Gastrocnemius medialis (tissue), 4 donors: ENCODE data around the gene DNAH3. TPM values are rescaled to one million over a fixed set of nuclear protein-coding genes. Genes with fewer than 3 reads are reported as not detected.

ENCODE experiments used
- ATAC-seq, 2 donors: fragments of 150-250 bp; one replicate each; pipeline ENCODE4 v1.9.1; 2016
- DNase-seq, 2 donors: peaks; one replicate each; pipeline ENCODE4 v3.0.0-alpha.2; 2019
- H3K27ac ChIP-seq, 4 donors: fragments of 200-600 bp; sonication (generic); 1 replicate in 1 of 4; 2 replicates in 3 of 4; pipeline ENCODE4 v1.5.1; 2016 to 2018; ENCODE audit warnings: mild to moderate bottlenecking in 2 of 4, moderate library complexity in 1 of 4
- H3K27me3 ChIP-seq, 3 donors: fragments of 200-600 bp; sonication (generic) in 2 of 3; 1 replicate in 1 of 3; 2 replicates in 2 of 3; pipeline versions ENCODE4 v1.5.1 to v1.6.0; 2016 to 2019; ENCODE audit warnings: mild to moderate bottlenecking in 1 of 3, moderate library complexity in 1 of 3
- H3K36me3 ChIP-seq, 2 donors: fragments of 200-600 bp; sonication (generic) in 1 of 2; one replicate each; pipeline ENCODE4 v1.5.1; 2017 to 2018
- H3K4me1 ChIP-seq, 2 donors: fragments of 200-600 bp; sonication (generic) in 1 of 2; one replicate each; pipeline ENCODE4 v1.5.1; 2016 to 2017; ENCODE audit warnings: mild to moderate bottlenecking in 2 of 2
- H3K4me3 ChIP-seq, 4 donors: fragments of 200-600 bp; sonication (generic) in 3 of 4; 1 replicate in 1 of 4; 2 replicates in 3 of 4; pipeline ENCODE4 v1.5.1; 2016 to 2019; ENCODE audit warnings: mild to moderate bottlenecking in 2 of 4
- H3K9me3 ChIP-seq, 3 donors: fragments of 200-600 bp; sonication (generic) in 2 of 3; 1 replicate in 1 of 3; 2 replicates in 2 of 3; pipeline ENCODE4 v1.5.1; 2016 to 2019
- POLR2A ChIP-seq, 2 donors: fragments of 450-650 bp; IDR thresholded peaks; one replicate each; pipeline ENCODE4 v1.6.1; 2017; ENCODE audit warnings: antibody characterized with exemption in 2 of 2, mild to moderate bottlenecking in 2 of 2, moderate library complexity in 2 of 2
- in situ Hi-C, 4 donors: fragments of 200-750 bp; cut with MboI; loops; one replicate each; pipeline versions ENCODE4 v1.15.0 to v1.8.0; 2017; ENCODE audit warnings: low sequenced_read_pairs in 4 of 4
- intact Hi-C: fragments of 100-400 bp; cut with DNase I; formaldehyde crosslinking; loops from one replicate; pipeline ENCODE4 v1.15.1; 2023; ENCODE audit warnings: low total_unique reads
- total RNA-seq, 4 donors: library from RNA; depleted of rRNA; stranded (reverse); fragments of >200 nt; gene quantifications; one replicate each; pipeline versions ENCODE4 v1.1.0 to v1.2.3, GENCODE V29; 2016
- TF ChIP-seq, protein P1 (sequence below), 5 experiments: fragments of 450-650 bp in 3 of 5; fragments of 200-600 bp in 2 of 5; sonication (generic) in 2 of 5; IDR thresholded peaks in 4 of 5; conservative IDR thresholded peaks in 1 of 5; 1 replicate in 4 of 5; 2 replicates in 1 of 5; pipeline ENCODE4 v1.5.1; 2016 to 2019; ENCODE audit warnings: antibody characterized with exemption in 5 of 5, mild to moderate bottlenecking in 3 of 5, moderate library complexity in 3 of 5

DNAH3 gene
- total RNA-seq, 4 donors from 2014 or later: 0.02 to 0.47 (median 0.21) TPM

DNA sequence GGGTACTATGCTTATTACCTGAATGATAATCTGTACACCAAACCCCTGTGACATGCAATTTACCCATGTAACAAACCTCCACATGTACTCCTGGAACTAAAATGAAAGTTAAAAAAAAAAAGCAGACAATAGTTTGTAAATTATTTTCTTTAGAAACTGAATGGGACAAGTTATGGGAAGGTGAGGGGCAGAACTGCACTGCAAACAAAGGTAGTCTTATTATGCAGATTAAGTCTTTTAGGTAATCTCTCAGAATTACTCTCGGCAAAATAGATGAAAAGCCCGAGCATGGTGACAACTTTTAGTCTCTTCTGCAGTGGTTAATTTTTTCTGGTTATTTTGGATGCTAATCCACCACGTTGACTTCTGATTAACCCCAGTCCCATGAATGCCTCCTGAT is 33.3 kb upstream of the DNAH3 start:
- ATAC-seq (no peak), DNase-seq (no peak)
- Histone ChIP-seq H3K9me3 (no peaks in the 10 kb centered on the region), H3K27ac (no peak overlapping the region), H3K27me3 (no peaks in the 10 kb centered on the region), H3K4me3 (no peak overlapping the region), H3K4me1 (no peaks in the 10 kb centered on the region), H3K36me3 (peaks cover 0 to 32% of the 10 kb centered on the region in 2 donors)
- intact Hi-C loops: no loop called here
- TF ChIP-seq POLR2A (IDR thresholded peaks at IDR 0.05): no peak
- TF ChIP-seq, protein P1, sequence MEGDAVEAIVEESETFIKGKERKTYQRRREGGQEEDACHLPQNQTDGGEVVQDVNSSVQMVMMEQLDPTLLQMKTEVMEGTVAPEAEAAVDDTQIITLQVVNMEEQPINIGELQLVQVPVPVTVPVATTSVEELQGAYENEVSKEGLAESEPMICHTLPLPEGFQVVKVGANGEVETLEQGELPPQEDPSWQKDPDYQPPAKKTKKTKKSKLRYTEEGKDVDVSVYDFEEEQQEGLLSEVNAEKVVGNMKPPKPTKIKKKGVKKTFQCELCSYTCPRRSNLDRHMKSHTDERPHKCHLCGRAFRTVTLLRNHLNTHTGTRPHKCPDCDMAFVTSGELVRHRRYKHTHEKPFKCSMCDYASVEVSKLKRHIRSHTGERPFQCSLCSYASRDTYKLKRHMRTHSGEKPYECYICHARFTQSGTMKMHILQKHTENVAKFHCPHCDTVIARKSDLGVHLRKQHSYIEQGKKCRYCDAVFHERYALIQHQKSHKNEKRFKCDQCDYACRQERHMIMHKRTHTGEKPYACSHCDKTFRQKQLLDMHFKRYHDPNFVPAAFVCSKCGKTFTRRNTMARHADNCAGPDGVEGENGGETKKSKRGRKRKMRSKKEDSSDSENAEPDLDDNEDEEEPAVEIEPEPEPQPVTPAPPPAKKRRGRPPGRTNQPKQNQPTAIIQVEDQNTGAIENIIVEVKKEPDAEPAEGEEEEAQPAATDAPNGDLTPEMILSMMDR (IDR thresholded peaks at IDR 0.05 in 4 of 5, conservative IDR thresholded peaks at IDR 0.05 in 1 of 5): no peak
- in situ Hi-C loops: loop anchor here in 2 of 4 donors (25.0 kb wide), 2 partner anchors 103 to 1153 kb away; partner anchors contain the start of gene CRYM (in 1 of the 2)

DNA sequence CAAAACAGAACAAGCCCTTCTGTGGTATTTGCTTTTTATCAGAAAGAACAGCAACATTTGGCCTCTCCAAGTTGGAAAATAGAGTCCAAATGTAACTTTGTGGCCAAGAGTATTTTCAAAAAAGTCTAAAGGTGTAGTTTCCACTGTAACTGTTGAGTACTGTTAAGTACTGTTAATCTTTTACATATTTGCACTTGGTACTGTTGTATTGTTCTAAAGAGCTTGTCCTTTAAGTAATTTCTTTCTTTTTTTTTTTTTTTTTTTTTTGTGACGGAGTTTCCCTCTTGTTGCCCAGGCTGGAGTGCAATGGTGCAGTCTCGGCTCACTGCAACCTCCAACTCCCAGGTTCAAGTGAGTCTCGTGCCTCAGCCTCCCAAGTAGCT is 29.3 kb upstream of the DNAH3 start:
- no peaks in the 10 kb centered on the region for H3K27me3 ChIP-seq
- TF ChIP-seq, protein P1 (IDR thresholded peaks at IDR 0.05 in 4 of 5, conservative IDR thresholded peaks at IDR 0.05 in 1 of 5): no peak
- no peak for TF ChIP-seq POLR2A (IDR thresholded peaks at IDR 0.05)
- H3K36me3 ChIP-seq: peaks cover 0 to 60% of the 10 kb centered on the region in 2 donors
- H3K4me3 ChIP-seq: no peak overlapping the region
- no peak for DNase-seq
- no peaks in the 10 kb centered on the region for H3K9me3 ChIP-seq
- intact Hi-C loops: no loop called here
- ATAC-seq: no peak
- H3K27ac ChIP-seq: no peak overlapping the region
- H3K4me1 ChIP-seq: no peaks in the 10 kb centered on the region
- in situ Hi-C loops: loop anchor here in 2 of 4 donors (10.0 to 25.0 kb wide), 3 partner anchors 107 to 1495 kb away; partner anchors contain the start of gene CRYM (in 1 of the 2)

DNA sequence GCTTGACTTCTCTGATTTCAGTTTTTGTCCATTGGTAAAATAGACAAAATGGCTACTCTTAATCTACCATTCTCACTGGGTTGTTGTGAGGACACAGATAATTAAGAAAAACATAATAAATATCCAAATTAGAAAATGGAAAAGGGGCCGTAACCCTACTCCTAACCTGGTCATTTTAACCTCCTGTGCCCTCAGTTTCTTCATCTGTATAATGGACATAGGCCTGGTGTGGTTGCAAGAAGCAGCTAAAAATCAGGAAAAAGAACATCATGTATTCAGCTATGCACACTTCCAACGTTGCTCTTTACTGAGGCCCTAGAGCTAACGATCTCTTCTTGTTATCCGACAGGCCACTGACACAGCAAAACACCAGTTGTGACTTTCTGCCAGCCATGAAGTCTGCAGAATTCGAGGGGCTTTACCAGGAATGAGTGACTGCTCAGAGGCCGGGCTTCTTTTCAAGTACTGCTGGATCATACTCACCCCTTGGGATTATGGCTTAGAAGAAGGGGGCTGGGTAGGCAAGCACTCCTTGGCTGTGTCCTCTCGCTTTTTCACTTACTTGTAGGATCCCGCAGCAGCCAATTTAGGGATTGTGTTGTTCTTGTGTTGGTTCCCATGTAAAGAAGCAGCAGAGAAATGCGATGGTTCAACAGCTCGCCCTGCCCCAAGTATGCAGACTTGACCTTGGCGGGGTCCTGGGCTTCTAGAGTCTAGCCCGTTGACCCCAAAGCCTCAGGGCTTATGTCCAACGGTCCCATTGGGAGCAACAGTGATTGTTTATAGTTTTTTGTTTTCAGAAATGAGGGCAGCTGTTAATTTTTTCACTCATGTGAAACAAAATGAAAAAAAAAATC is 28.7 kb upstream of the DNAH3 start:
- no peak for DNase-seq
- TF ChIP-seq, protein P1 (IDR thresholded peaks at IDR 0.05 in 4 of 5, conservative IDR thresholded peaks at IDR 0.05 in 1 of 5): no peak
- no peak for TF ChIP-seq POLR2A (IDR thresholded peaks at IDR 0.05)
- no peaks in the 10 kb centered on the region for H3K9me3 ChIP-seq
- no peak for ATAC-seq
- H3K4me1 ChIP-seq: no peaks in the 10 kb centered on the region
- H3K4me3 ChIP-seq: no peak overlapping the region
- H3K36me3 ChIP-seq: peaks cover 0 to 66% of the 10 kb centered on the region in 2 donors
- in situ Hi-C loops: loop anchor here in 2 of 4 donors (10.0 to 25.0 kb wide), 3 partner anchors 108 to 1495 kb away; partner anchors contain the start of gene CRYM (in 1 of the 2)
- H3K27me3 ChIP-seq: no peaks in the 10 kb centered on the region
- intact Hi-C loops: no loop called here
- no peak overlapping the region for H3K27ac ChIP-seq

DNA sequence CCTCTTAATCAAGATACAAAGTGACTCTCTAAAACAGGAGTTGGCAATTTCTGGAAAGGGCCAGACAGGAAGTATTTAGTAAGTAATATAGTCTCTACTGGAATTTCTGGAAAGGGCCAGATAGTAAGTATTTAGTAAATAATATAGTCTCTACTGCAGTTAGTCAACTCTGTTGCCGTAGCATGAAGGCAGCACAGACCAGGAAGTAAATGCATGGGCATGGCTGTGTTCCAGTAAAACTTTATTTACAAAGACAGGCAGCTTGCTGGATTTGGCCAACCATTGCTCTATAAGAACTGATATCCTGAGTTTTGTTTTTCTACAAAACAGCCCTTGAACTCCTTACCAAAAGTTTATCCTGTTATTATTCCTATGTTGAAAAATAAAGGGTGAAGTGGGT is 24.8 kb upstream of the DNAH3 start:
- no peak overlapping the region for H3K4me3 ChIP-seq
- peaks cover 0 to 79% of the 10 kb centered on the region in 2 donors for H3K36me3 ChIP-seq
- no peak for DNase-seq
- no peaks in the 10 kb centered on the region for H3K4me1 ChIP-seq
- in situ Hi-C loops (loop anchor here in 2 of 4 donors (10.0 to 25.0 kb wide), 3 partner anchors 112 to 1499 kb away; partner anchors contain the start of gene CRYM (in 1 of the 2)), intact Hi-C loops (no loop called here)
- no peaks in the 10 kb centered on the region for H3K27me3 ChIP-seq
- no peaks in the 10 kb centered on the region for H3K9me3 ChIP-seq
- ATAC-seq: no peak
- no peak overlapping the region for H3K27ac ChIP-seq
- TF ChIP-seq POLR2A (IDR thresholded peaks at IDR 0.05): no peak
- TF ChIP-seq, protein P1 (IDR thresholded peaks at IDR 0.05 in 4 of 5, conservative IDR thresholded peaks at IDR 0.05 in 1 of 5): no peak
